ENCODE data around the gene THBS2.

The THBS2 gene

GRCh38 chr6:169249057-169249456 is 4.6 kb downstream of the THBS2 start:
- no peak for DNase-seq (ENCODE audit: low read depth in 2 of 2)

GRCh38 chr6:169248521-169248971 is 5.1 kb downstream of the THBS2 start:
- no peak for DNase-seq (ENCODE audit: low read depth in 2 of 2)

GRCh38 chr6:169247991-169248390 is 5.7 kb downstream of the THBS2 start:
- DNase-seq (ENCODE audit: low read depth in 2 of 2): no peak

GRCh38 chr6:169247419-169247818 is 6.2 kb downstream of the THBS2 start:
- DNase-seq (ENCODE audit: low read depth in 2 of 2): no peak

- no peak for DNase-seq (ENCODE audit: low read depth in 2 of 2)
Observed at GRCh38 chr6:169246445-169246844, 7.2 kb downstream of the THBS2 start.

DNA sequence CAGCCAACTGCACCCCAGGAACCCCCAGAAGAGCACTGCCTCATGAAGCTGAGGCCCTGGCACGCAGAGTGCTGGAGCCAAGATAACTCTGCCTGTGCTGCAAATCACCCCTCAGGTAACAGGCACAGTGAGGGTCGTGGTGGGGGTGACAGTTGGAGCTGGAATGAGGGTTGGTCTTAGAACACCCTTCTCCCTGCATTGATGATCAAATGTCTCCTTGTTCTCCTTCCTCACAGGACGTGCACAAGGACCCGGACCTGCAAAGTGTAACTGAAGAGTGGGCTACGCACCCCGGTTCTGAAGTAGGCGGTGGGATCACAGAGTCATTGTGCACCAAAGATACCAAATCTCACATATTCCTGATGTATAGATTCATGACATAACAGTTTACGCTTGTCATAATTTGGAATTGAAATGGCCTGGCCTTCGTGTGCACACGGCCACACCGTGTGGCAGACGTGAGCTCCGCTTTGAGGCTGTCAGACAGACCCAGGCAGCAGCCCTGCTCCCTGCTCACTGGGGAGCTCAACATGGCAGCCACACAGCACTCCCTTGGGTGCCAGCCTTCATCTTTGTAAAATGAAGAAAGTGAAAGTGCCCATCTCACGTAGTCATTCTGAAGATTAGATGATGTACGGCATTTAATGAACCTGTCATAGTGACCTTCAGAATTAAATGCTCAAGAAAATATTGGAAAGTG is 8.8 kb downstream of the THBS2 start:
- no peak for DNase-seq (ENCODE audit: low read depth in 2 of 2)

DNA sequence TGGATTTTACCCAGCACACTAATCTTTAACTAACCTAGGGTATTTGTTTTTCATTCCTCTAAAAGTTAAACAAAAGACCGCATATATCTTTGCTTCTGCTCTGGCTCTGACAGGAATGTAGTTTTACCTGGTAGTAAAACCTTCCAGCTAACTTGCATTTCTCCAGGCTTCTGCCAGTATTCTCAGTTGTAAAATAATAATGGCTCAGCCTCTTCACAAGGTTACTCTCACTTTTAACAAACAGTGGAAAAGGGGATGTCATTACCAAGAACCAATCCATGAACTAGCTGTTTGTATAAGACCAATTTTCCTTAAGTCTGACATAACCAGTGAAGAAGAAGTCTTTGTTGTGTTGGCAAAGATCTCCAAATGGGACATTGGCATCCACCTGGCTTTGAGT is 10.0 kb downstream of the THBS2 start:
- DNase-seq (ENCODE audit: low read depth in 2 of 2): no peak

- DNase-seq (ENCODE audit: low read depth in 2 of 2): no peak
Observed at GRCh38 chr6:169243186-169243585, 10.5 kb downstream of the THBS2 start.

- no peak for DNase-seq (ENCODE audit: low read depth in 2 of 2)
Observed at GRCh38 chr6:169241688-169242350, 11.8 kb downstream of the THBS2 start.

DNA sequence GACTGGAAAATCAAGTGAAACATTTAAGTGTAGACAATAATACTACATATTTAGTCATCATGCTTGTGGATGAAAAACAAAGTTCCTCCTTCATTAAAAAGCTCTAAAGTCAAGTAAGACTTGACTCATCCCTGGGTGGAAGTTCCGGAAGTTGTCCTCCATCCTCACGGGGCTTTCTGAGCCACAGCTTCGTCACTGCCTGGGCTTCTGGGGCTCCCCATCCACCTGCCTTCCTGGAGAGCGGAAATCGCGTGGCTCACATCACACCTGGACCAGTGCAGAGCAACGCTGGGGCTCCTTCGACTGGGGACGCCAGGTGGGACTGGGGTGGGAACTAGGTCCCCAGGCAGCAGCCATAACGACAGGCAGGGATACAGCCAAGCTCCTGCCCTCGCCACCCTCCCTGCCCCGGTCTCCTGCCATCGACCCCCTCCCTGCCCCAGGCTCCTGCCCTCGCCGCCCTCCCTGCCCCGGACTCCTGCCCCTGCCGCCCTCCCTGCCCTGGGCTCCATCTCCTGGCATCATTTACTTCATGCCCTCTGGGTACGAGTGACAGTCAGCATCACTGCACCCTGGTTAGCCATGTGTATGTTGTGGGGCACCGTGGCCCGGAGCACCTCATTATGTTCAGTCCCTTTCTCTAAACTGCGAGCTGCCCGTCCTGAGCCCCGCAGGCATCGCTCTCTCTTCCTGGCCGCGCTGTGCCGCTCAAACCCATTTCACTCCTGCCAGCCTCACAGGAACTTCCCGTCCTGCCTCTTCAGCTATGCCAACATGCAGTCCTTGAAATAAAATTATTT is 12.9 kb downstream of the THBS2 start:
- DNase-seq (ENCODE audit: low read depth in 2 of 2): no peak

DNA sequence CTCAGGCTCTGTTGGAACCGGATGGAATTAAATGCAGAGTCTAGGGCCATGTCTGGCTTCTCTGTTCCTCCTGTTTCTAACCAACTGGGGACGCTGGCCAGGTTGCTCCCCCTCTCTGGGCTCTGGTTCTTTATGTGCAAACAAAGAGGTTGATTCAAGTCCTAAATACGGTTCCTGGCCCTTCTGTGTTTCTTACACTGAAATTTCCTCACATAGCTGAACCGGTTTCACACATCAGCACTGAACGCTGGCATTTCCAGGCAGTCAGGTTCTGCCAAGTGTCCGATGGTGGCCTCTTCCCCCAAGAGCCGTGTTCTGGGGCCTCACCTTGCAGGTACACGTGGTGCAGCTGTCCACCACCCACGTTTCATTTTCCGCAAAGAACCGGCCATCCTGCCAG is 13.5 kb downstream of the THBS2 start:
- DNase-seq (ENCODE audit: low read depth in 2 of 2): no peak

DNA sequence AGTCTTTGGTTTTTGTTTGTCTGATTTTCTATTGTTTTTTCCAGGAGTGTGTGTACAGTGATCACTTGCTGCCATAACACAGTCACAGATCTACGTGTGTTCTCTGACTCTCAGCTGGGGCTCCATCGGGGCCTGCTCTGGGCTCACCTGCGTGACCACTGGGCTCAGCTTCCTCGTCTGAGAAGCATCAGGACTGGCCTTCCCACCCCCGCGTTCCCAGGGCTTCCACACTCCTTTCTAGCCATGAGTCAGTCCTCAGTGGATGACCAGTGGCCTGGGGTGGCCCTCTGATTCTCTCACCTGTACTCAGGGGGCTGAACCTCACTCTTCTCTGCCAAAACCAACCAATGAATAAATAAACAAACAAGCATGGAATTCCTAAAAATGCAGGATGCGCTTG is 14.5 kb downstream of the THBS2 start:
- no peak for DNase-seq (ENCODE audit: low read depth in 2 of 2)

DNA sequence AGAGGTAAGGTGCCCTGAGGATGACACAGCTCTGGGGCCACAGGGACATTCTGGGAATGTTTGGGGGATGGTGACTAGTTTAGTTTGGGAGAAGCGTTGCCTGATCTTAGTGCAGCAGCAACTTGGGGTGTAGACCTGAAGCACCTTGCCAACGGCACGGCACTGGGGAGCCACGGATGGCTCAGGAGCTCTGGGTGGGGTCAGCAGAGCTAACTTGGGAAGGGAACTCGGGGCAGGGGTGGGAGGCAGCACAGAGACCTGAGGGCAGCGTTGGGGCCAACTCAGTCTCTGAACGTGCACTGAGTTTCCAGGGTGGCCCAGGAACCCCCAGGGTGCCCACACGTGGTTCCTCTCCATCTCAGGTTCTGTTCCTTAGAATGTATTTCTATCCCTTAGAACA is 14.9 kb downstream of the THBS2 start:
- no peak for DNase-seq (ENCODE audit: low read depth in 2 of 2)

DNA sequence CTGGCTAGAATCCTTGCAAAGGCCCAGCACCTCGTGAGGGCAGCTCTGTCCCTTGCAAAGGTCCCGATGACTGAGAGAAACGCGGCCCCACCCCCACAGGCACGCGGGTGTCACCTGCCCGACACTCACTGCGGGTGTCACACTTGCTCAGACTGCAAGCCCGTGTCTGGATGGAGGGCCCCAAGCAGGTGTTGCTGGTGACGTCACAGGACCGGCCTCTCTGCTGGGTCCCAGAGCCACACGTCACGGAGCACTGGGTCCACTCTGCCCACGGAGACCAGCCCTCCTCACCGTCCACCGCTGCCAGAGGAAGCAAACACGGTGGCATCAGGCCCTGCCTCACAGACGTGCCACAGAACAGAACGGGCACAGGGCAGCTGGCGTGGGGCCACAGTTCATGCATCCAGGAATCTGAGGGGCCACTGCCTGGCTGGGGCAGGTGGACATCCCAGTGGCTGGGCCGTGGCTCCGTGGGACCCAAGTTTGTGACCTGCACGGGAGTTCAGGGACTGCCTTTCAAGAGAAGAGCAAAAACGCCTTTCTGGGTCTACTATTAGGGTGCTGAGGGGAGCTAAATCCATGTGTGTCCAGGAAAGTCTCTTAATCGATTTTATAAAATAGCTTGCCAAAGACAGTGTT is 16.0 kb downstream of the THBS2 start:
- DNase-seq (ENCODE audit: low read depth in 2 of 2): no peak

- no peak for DNase-seq (ENCODE audit: low read depth in 2 of 2)
Observed at GRCh38 chr6:169236988-169237387, 16.7 kb downstream of the THBS2 start.

GRCh38 chr6:169236545-169236944 is 17.1 kb downstream of the THBS2 start:
- no peak for DNase-seq (ENCODE audit: low read depth in 2 of 2)

DNA sequence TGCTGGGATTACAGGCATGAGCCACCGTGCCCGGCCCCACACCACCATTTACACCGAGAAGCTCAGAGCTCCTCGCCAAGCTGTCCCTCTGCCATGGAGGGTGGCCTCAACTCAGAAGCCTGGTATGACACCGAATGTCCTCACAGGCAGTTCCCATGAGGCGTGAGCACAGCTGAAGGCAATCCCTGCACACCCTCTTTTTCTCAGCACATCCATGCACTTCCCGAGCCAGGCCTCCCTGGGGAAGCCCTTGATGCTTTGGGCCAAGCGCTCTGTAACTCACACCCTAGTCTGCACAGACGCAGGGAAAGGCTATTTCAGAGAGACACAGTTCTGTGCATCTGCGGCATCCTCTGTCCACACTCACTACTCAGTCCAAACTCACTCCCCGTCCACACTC is 18.4 kb downstream of the THBS2 start:
- DNase-seq (ENCODE audit: low read depth in 2 of 2): no peak

DNA sequence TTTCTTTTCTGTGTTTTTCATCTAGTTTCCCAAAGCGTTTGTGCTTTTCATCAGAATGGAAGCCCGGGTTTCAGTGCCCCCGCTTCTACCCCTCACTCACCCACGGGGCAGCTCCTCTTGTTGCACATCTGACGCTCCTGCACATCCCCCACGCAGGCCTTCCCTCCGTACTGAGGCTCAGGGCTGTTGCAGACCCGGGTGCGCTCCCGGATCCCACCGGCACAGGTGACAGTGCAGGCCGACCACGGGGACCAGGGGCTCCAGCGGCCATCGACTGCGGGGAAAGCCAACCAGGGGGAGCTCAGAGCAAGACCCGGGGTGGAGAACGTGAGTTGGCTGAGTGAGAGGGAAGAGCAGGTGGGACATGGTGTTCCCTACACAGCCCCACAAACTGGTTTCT is 19.0 kb downstream of the THBS2 start:
- DNase-seq (ENCODE audit: low read depth in 2 of 2): no peak

- no peak for DNase-seq (ENCODE audit: low read depth in 2 of 2)
Observed at GRCh38 chr6:169233832-169234231, 19.8 kb downstream of the THBS2 start.

GRCh38 chr6:169233181-169233580 is 20.5 kb downstream of the THBS2 start:
- DNase-seq (ENCODE audit: low read depth in 2 of 2): no peak

DNA sequence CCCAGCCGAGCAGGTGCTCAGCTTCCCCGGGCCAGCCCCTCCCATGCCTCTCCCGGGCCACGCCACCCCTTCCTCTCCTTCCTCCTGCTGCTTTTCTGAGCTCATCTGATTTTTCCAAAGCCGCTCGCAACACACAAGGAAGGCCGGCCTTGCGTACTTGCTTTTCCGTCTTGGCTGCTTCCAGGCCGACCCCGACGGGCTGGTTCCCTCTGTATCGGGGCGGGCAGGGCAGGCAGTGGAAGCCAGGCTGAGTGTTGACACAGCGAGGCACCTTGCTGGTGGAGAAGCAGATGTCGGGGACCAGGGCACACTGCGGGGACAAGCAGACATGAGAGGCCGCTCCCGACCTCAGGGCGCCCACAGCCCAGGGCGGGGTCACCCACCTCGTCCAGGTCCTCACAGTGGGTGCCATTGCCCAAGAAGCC is 21.1 kb downstream of the THBS2 start:
- DNase-seq (ENCODE audit: low read depth in 2 of 2): no peak

GRCh38 chr6:169231790-169232506 is 21.7 kb downstream of the THBS2 start:
- DNase-seq (ENCODE audit: low read depth in 2 of 2): no peak
